NOMO-1 (cell line): ENCODE data around the gene ASIC3.

ENCODE experiments used
- DNase-seq, 2 experiments: peaks; one replicate each; lab custom pipeline; 2025; ENCODE audit not compliant: unreplicated experiment in 2 of 2; lab: John Stamatoyannopoulos, UW

The ASIC3 gene

GRCh38 chr7:151100921-151101320 lies 52.6 kb downstream of the ASIC3 start:
- DNase-seq: no peak

- no peak for DNase-seq
Measured at GRCh38 chr7:151101621-151102396, 53.5 kb downstream of the ASIC3 start.
